ENCODE results near the gene ARPC5L.
A peak's percentile ranks its signal among the peaks of the same experiment; 100 is the strongest.

Gene ARPC5L

GRCh38 chr9:124860582-124861341 is 1.2 kb upstream of the ARPC5L start:
- Histone ChIP-seq H3K4me3 (ENCODE audit: insufficient read depth in 1 of 2, low read depth in 1 of 2, low read length in 2 of 2) (peak overlapping the region; percentile 89 to 99), H3K23ac (ENCODE audit: low read length in 2 of 2) (no peak overlapping the region), H3K4me2 (ENCODE audit: low read length, poor library complexity, severe bottlenecking) (peak overlapping the region; percentile 63), H2BK12ac (ENCODE audit: low read length in 2 of 2) (no peak overlapping the region), H3K4me1 (ENCODE audit: control insufficient read depth, insufficient read depth, low read depth, low read length) (peaks cover 24% of the 10 kb centered on the region), H3K79me1 (replicated peaks; ENCODE audit: low read length, poor library complexity, severe bottlenecking) (peaks cover 7% of the 10 kb centered on the region), H3K4ac (ENCODE audit: low read depth in 1 of 2, low read length in 2 of 2) (peak overlapping the region in 1 of 2 experiments; percentile 40), H4K91ac (ENCODE audit: low read length) (no peak overlapping the region), H2AFZ (ENCODE audit: low read depth, low read length) (no peak overlapping the region), H3K36me3 (ENCODE audit: control insufficient read depth in 1 of 2, insufficient read depth in 2 of 2, low read depth in 1 of 2, low read length in 2 of 2) (peaks cover 48 to 53% of the 10 kb centered on the region in 2 experiments), H3K9ac (ENCODE audit: low read length) (peak overlapping the region; percentile 94), H2BK120ac (ENCODE audit: low read depth, low read length) (no peak overlapping the region), H3K27me3 (ENCODE audit: control insufficient read depth in 1 of 2, insufficient read depth in 1 of 2, low read length in 2 of 2) (no peaks in the 10 kb centered on the region), H2AK5ac (ENCODE audit: low read length, severe bottlenecking) (no peak overlapping the region), H2BK5ac (ENCODE audit: low read depth, low read length, poor library complexity, severe bottlenecking) (no peak overlapping the region), H3K27ac (ENCODE audit: low read length, poor library complexity, severe bottlenecking) (no peak overlapping the region), H3K9me3 (ENCODE audit: control insufficient read depth, low read length) (no peaks in the 10 kb centered on the region), H3K14ac (ENCODE audit: low read length in 2 of 2) (peak overlapping the region in 1 of 2 experiments; percentile 30), H4K8ac (ENCODE audit: low read length) (no peak overlapping the region), H3K18ac (ENCODE audit: low read depth in 1 of 2, low read length in 2 of 2) (peak overlapping the region in 1 of 2 experiments; percentile 37), H2BK15ac (ENCODE audit: low read depth, poor library complexity, severe bottlenecking) (no peak overlapping the region)
- 8% methylated on average over 11 of the region's 12 CpGs for WGBS
- DNase-seq: no peak

DNA sequence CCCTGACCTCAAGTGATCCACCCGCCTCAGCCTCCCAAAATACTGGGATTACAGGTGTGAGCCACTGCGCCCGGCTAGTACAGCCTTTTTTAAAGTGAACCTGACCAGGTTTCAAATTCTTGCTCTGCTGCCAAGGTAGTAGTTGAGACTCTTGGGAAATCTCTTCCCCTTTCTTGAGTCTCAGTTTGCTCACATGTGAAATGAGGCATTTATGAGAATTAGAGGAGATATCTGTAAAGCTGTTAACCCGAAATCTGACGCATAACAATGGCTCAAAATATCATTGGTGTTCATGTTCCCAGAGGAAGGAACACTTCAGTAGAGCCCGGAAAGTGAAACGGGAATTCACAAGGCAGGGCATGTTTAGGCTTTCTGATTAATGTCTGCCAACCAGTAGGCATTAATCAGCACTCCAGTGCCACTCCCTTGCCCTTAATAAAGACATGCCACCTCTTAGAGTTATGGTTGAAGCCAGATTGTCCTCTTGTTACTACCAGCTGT is 1.5 kb downstream of the ARPC5L start:
- H3K4me1 ChIP-seq (ENCODE audit: control insufficient read depth, insufficient read depth, low read depth, low read length): peaks cover 27% of the 10 kb centered on the region

GRCh38 chr9:124868511-124869465 is 6.9 kb downstream of the ARPC5L start:
- Histone ChIP-seq H3K4me1 (ENCODE audit: control insufficient read depth, insufficient read depth, low read depth, low read length) (peaks cover 27% of the 10 kb centered on the region), H3K14ac (ENCODE audit: low read length in 2 of 2) (peak overlapping the region; percentile 29 to 96), H3K18ac (ENCODE audit: low read depth in 1 of 2, low read length in 2 of 2) (peak overlapping the region; percentile 95 to 99), H2BK120ac (ENCODE audit: low read depth, low read length) (peak overlapping the region; percentile 82), H2BK12ac (ENCODE audit: low read length in 2 of 2) (peak overlapping the region in 1 of 2 experiments; percentile 67), H3K4me3 (ENCODE audit: insufficient read depth in 1 of 2, low read depth in 1 of 2, low read length in 2 of 2) (peak overlapping the region; percentile 93 to 98), H4K8ac (ENCODE audit: low read length) (peak overlapping the region; percentile 94), H4K91ac (ENCODE audit: low read length) (peak overlapping the region; percentile 86), H3K4me2 (ENCODE audit: low read length, poor library complexity, severe bottlenecking) (peak overlapping the region; percentile 92), H3K9ac (ENCODE audit: low read length) (peak overlapping the region; percentile 97), H2BK15ac (ENCODE audit: low read depth, poor library complexity, severe bottlenecking) (peak overlapping the region; percentile 92), H3K27me3 (ENCODE audit: control insufficient read depth in 1 of 2, insufficient read depth in 1 of 2, low read length in 2 of 2) (no peaks in the 10 kb centered on the region), H3K27ac (ENCODE audit: low read length, poor library complexity, severe bottlenecking) (peak overlapping the region; percentile 86), H2BK5ac (ENCODE audit: low read depth, low read length, poor library complexity, severe bottlenecking) (peak overlapping the region; percentile 15), H3K36me3 (ENCODE audit: control insufficient read depth in 1 of 2, insufficient read depth in 2 of 2, low read depth in 1 of 2, low read length in 2 of 2) (peaks cover 14% of the 10 kb centered on the region in 2 experiments), H3K9me3 (ENCODE audit: control insufficient read depth, low read length) (no peaks in the 10 kb centered on the region), H2AK5ac (ENCODE audit: low read length, severe bottlenecking) (peak overlapping the region; percentile 33), H3K4ac (ENCODE audit: low read depth in 1 of 2, low read length in 2 of 2) (peak overlapping the region; percentile 92 to 99), H3K79me1 (replicated peaks; ENCODE audit: low read length, poor library complexity, severe bottlenecking) (peaks cover 6% of the 10 kb centered on the region), H3K23ac (ENCODE audit: low read length in 2 of 2) (peak overlapping the region in 1 of 2 experiments; percentile 98), H2AFZ (ENCODE audit: low read depth, low read length) (peak overlapping the region; percentile 77)
- DNase-seq: peak; percentile 84
- under 1% methylated on average over 84 of the region's 101 CpGs for WGBS

More for the DNA sequence above, 1.5 kb downstream of the ARPC5L start:
- Histone ChIP-seq H3K27ac (ENCODE audit: low read length, poor library complexity, severe bottlenecking) (no peak overlapping the region), H3K14ac (ENCODE audit: low read length in 2 of 2) (no peak overlapping the region), H3K23ac (ENCODE audit: low read length in 2 of 2) (no peak overlapping the region), H3K27me3 (ENCODE audit: control insufficient read depth in 1 of 2, insufficient read depth in 1 of 2, low read length in 2 of 2) (no peaks in the 10 kb centered on the region), H3K4me2 (ENCODE audit: low read length, poor library complexity, severe bottlenecking) (no peak overlapping the region), H2AK5ac (ENCODE audit: low read length, severe bottlenecking) (no peak overlapping the region), H2AFZ (ENCODE audit: low read depth, low read length) (no peak overlapping the region), H4K91ac (ENCODE audit: low read length) (no peak overlapping the region), H2BK120ac (ENCODE audit: low read depth, low read length) (no peak overlapping the region), H3K4ac (ENCODE audit: low read depth in 1 of 2, low read length in 2 of 2) (no peak overlapping the region), H2BK15ac (ENCODE audit: low read depth, poor library complexity, severe bottlenecking) (no peak overlapping the region), H3K79me1 (replicated peaks; ENCODE audit: low read length, poor library complexity, severe bottlenecking) (peaks cover 8% of the 10 kb centered on the region), H3K18ac (ENCODE audit: low read depth in 1 of 2, low read length in 2 of 2) (no peak overlapping the region), H3K9me3 (ENCODE audit: control insufficient read depth, low read length) (no peaks in the 10 kb centered on the region), H3K36me3 (ENCODE audit: control insufficient read depth in 1 of 2, insufficient read depth in 2 of 2, low read depth in 1 of 2, low read length in 2 of 2) (peaks cover 26 to 27% of the 10 kb centered on the region in 2 experiments), H3K9ac (ENCODE audit: low read length) (peak overlapping the region; percentile 3), H4K8ac (ENCODE audit: low read length) (no peak overlapping the region), H2BK12ac (ENCODE audit: low read length in 2 of 2) (no peak overlapping the region), H3K4me3 (ENCODE audit: insufficient read depth in 1 of 2, low read depth in 1 of 2, low read length in 2 of 2) (no peak overlapping the region), H2BK5ac (ENCODE audit: low read depth, low read length, poor library complexity, severe bottlenecking) (no peak overlapping the region)
- WGBS: 95% methylated on average over 7 of the region's 7 CpGs
- DNase-seq: no peak

All from mesenchymal stem cell (in vitro differentiated cells and primary cell).